ENCODE measurements around the gene MACROD2.

The MACROD2 gene

DNA sequence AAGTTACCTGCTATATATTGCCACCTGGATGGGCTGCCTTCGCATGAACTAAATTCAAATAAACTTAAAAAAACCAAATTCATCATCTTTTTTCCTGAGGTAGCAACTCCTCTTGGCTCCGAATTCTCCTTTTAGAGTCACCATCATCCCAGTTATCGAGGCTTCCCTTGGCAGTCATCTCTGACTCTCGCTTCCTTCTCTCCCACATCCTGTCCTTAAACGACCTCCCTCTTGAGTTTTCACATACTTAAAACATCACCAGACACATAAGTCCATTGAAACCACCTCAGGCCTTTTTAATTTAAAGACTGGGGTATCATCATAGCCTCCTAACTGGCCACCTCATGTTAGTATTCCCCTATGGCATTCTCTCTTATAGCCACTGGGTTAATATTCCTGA lies 638.2 kb downstream of the MACROD2 start:
- Histone ChIP-seq H3K4me3 (ENCODE audit: low read depth in 1 of 2, low read length in 2 of 2) (no peak overlapping the region), H3K27ac (ENCODE audit: low read length) (no peak overlapping the region), H3K4me1 (ENCODE audit: control insufficient read depth in 1 of 2, insufficient read depth in 2 of 2, low read length in 2 of 2) (no peaks in the 10 kb centered on the region), H3K36me3 (ENCODE audit: control insufficient read depth in 1 of 2, insufficient read depth in 2 of 2, low read length in 2 of 2) (no peaks in the 10 kb centered on the region), H3K9me3 (ENCODE audit: control insufficient read depth in 1 of 2, low read length in 2 of 2) (no peaks in the 10 kb centered on the region), H3K27me3 (ENCODE audit: low read depth, low read length) (no peaks in the 10 kb centered on the region)

DNA sequence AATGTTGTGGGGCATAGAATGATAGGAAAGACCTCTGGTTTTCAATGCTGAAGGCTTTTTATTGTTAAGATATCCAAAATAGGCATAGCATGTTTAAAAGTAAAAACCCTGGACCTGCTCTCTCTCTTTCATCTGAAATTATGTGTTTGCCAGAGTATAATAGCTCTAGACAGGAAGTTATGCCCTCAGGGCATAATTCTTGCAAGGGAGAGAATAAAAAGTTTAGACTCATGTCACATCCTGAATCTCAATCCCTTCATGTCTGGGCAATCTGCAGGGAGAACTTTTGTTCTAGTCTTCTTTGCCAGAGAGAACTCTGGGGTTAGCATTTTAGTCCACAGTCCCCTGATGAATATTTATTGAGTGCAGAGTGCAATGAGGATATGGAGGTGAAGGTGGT lies 639.3 kb downstream of the MACROD2 start:
- Histone ChIP-seq H3K36me3 (ENCODE audit: control insufficient read depth in 1 of 2, insufficient read depth in 2 of 2, low read length in 2 of 2) (no peaks in the 10 kb centered on the region), H3K9me3 (ENCODE audit: control insufficient read depth in 1 of 2, low read length in 2 of 2) (no peaks in the 10 kb centered on the region), H3K27me3 (ENCODE audit: low read depth, low read length) (no peaks in the 10 kb centered on the region), H3K27ac (ENCODE audit: low read length) (no peak overlapping the region), H3K4me3 (ENCODE audit: low read depth in 1 of 2, low read length in 2 of 2) (no peak overlapping the region), H3K4me1 (ENCODE audit: control insufficient read depth in 1 of 2, insufficient read depth in 2 of 2, low read length in 2 of 2) (no peaks in the 10 kb centered on the region)

DNA sequence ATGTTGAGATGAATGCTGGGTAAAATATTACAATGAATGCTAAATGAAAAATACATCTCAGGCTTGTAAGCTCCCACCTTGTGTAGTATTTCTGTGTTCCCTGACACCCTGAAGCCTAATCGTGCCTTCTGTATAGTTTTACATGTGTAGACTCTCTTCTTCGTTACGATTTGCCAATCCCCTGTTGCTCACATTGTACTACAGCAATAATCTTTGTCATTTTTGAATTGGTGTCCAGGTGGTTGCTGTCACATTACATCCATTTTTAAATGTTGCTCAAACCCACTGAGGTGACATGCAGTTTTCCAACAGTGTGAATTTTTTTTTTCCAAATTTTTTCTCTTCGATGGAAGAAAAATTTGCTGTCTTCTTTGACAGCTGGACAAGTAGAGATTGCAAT lies 642.1 kb downstream of the MACROD2 start:
- Histone ChIP-seq H3K27ac (ENCODE audit: low read length) (no peak overlapping the region), H3K27me3 (ENCODE audit: low read depth, low read length) (no peaks in the 10 kb centered on the region), H3K4me1 (ENCODE audit: control insufficient read depth in 1 of 2, insufficient read depth in 2 of 2, low read length in 2 of 2) (no peaks in the 10 kb centered on the region), H3K4me3 (ENCODE audit: low read depth in 1 of 2, low read length in 2 of 2) (no peak overlapping the region), H3K9me3 (ENCODE audit: control insufficient read depth in 1 of 2, low read length in 2 of 2) (peaks cover 0 to 15% of the 10 kb centered on the region in 2 donors), H3K36me3 (ENCODE audit: control insufficient read depth in 1 of 2, insufficient read depth in 2 of 2, low read length in 2 of 2) (no peaks in the 10 kb centered on the region)

DNA sequence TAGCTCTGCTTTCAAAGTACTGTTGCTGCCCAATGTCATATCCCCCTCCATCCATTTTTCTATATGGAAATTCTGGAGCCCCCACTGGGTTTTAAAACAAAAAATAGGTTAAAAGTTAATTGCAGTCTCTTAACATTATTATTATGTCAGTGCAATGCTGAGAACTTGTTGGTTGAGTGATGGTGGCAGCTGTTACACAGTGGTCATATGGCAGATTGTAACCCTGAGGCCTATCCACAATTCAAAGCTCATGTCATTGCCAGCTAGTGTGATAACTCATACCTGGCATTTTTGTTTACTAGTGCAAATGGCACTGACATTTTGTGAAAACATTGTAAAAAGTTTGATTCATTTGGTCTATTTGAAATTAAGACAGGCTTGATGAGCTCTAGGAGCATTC lies 647.8 kb downstream of the MACROD2 start:
- no peak overlapping the region for H3K27ac ChIP-seq (ENCODE audit: low read length)
- no peaks in the 10 kb centered on the region for H3K36me3 ChIP-seq (ENCODE audit: control insufficient read depth in 1 of 2, insufficient read depth in 2 of 2, low read length in 2 of 2)
- no peaks in the 10 kb centered on the region for H3K27me3 ChIP-seq (ENCODE audit: low read depth, low read length)
- H3K9me3 ChIP-seq (ENCODE audit: control insufficient read depth in 1 of 2, low read length in 2 of 2): peaks cover 0 to 15% of the 10 kb centered on the region in 2 donors
- no peaks in the 10 kb centered on the region for H3K4me1 ChIP-seq (ENCODE audit: control insufficient read depth in 1 of 2, insufficient read depth in 2 of 2, low read length in 2 of 2)
- no peak overlapping the region for H3K4me3 ChIP-seq (ENCODE audit: low read depth in 1 of 2, low read length in 2 of 2)

DNA sequence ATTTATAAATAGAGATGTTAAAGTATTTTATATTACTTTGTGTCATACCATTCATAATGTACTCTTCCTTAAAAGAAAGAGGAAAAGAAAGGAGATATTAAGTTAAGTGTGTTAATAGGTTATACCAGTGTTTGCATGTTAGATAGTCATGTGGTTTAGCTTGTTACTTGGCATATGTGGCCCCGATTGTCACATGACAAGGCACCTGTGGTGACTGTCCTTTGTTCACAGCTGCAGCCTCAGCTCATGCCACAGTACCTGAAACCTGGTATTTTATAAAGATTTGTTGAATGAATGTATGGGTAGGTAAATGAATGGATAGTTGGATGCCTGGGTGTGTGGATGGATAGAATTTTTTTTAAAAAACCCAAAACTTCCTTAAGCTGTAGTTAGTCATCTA lies 648.2 kb downstream of the MACROD2 start:
- H3K4me1 ChIP-seq (ENCODE audit: control insufficient read depth in 1 of 2, insufficient read depth in 2 of 2, low read length in 2 of 2): no peaks in the 10 kb centered on the region
- H3K4me3 ChIP-seq (ENCODE audit: low read depth in 1 of 2, low read length in 2 of 2): no peak overlapping the region
- H3K27me3 ChIP-seq (ENCODE audit: low read depth, low read length): no peaks in the 10 kb centered on the region
- no peaks in the 10 kb centered on the region for H3K36me3 ChIP-seq (ENCODE audit: control insufficient read depth in 1 of 2, insufficient read depth in 2 of 2, low read length in 2 of 2)
- peaks cover 0 to 15% of the 10 kb centered on the region in 2 donors for H3K9me3 ChIP-seq (ENCODE audit: control insufficient read depth in 1 of 2, low read length in 2 of 2)
- H3K27ac ChIP-seq (ENCODE audit: low read length): no peak overlapping the region

DNA sequence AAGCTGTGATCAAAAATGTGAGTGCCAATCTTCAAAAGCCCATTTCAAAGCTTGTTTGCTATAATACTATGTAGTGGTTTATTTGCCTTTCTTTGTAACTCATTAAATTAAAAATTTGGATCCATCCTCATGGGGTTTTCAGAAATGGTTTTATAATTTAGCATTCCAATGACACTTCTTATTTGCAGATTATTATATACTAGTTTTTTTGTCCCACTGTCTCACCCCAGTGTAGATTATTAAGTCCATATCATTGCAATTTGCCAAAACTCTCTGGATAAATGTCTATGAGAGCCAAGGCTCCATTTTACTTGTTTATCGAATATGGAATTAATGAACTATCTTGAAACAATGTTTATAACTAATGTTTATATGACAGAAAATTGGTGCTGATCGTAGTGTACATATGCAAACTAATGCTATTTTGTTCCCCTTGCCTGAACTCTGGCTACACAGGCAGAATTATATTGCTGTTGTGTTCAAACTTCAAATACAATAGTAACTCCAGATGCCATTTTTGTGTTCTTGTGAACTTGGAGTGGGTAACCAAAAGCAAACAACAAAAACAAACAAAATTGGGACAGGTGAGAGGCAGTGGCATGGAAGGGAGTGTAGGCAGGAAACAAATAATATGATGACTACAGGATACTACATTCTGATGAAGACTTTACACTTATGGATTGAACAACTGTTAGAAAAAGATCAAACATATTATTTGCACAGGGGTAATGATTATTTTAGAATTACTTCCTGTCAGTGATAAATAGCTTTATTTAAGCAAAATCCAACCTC lies 649.2 kb downstream of the MACROD2 start:
- no peak overlapping the region for H3K27ac ChIP-seq (ENCODE audit: low read length)
- no peaks in the 10 kb centered on the region for H3K27me3 ChIP-seq (ENCODE audit: low read depth, low read length)
- H3K36me3 ChIP-seq (ENCODE audit: control insufficient read depth in 1 of 2, insufficient read depth in 2 of 2, low read length in 2 of 2): no peaks in the 10 kb centered on the region
- peaks cover 0 to 15% of the 10 kb centered on the region in 2 donors for H3K9me3 ChIP-seq (ENCODE audit: control insufficient read depth in 1 of 2, low read length in 2 of 2)
- no peaks in the 10 kb centered on the region for H3K4me1 ChIP-seq (ENCODE audit: control insufficient read depth in 1 of 2, insufficient read depth in 2 of 2, low read length in 2 of 2)
- H3K4me3 ChIP-seq (ENCODE audit: low read depth in 1 of 2, low read length in 2 of 2): no peak overlapping the region

DNA sequence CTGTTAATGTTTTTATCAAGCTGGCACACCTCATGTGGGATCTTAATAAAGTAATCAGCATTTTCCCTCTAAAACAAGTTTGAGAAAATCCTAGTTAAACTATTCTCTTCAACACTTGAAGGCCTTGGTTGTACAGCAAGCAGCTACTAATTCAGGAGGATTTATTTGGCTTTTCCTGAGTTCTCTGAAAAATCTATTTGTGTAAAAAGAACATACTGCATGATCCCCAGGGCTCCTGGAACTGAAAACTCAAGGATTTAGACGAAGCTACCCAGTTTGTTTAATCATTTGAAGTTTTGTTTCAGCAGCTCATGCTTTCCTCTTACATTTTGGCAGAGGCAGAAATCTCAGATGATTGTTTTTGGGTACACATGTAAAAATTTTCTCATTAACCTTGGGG lies 651.7 kb downstream of the MACROD2 start:
- no peaks in the 10 kb centered on the region for H3K4me1 ChIP-seq (ENCODE audit: control insufficient read depth in 1 of 2, insufficient read depth in 2 of 2, low read length in 2 of 2)
- no peak overlapping the region for H3K4me3 ChIP-seq (ENCODE audit: low read depth in 1 of 2, low read length in 2 of 2)
- peaks cover 0 to 3% of the 10 kb centered on the region in 2 donors for H3K9me3 ChIP-seq (ENCODE audit: control insufficient read depth in 1 of 2, low read length in 2 of 2)
- no peaks in the 10 kb centered on the region for H3K36me3 ChIP-seq (ENCODE audit: control insufficient read depth in 1 of 2, insufficient read depth in 2 of 2, low read length in 2 of 2)
- H3K27ac ChIP-seq (ENCODE audit: low read length): no peak overlapping the region
- no peaks in the 10 kb centered on the region for H3K27me3 ChIP-seq (ENCODE audit: low read depth, low read length)

DNA sequence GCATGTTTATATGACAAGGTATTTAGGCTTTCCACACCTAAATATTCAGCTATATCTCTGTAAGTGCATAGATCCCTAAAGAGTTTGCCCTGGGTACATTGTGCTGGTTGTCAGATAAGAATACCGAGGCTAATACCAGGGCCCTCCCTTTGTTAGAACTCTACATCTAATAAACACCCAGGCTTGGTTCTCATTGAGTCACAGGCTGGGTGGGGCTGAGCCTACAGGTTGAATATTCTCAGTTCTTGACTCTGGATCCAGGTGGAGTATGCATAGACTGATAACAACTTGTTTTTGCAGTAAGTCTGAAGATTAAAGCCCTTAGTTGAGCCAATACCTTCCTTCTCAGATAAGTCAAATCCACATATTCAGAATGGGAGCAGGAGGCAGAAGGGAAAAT lies 654.3 kb downstream of the MACROD2 start:
- Histone ChIP-seq H3K4me1 (ENCODE audit: control insufficient read depth in 1 of 2, insufficient read depth in 2 of 2, low read length in 2 of 2) (no peaks in the 10 kb centered on the region), H3K36me3 (ENCODE audit: control insufficient read depth in 1 of 2, insufficient read depth in 2 of 2, low read length in 2 of 2) (no peaks in the 10 kb centered on the region), H3K4me3 (ENCODE audit: low read depth in 1 of 2, low read length in 2 of 2) (no peak overlapping the region), H3K9me3 (ENCODE audit: control insufficient read depth in 1 of 2, low read length in 2 of 2) (no peaks in the 10 kb centered on the region), H3K27ac (ENCODE audit: low read length) (no peak overlapping the region), H3K27me3 (ENCODE audit: low read depth, low read length) (no peaks in the 10 kb centered on the region)

DNA sequence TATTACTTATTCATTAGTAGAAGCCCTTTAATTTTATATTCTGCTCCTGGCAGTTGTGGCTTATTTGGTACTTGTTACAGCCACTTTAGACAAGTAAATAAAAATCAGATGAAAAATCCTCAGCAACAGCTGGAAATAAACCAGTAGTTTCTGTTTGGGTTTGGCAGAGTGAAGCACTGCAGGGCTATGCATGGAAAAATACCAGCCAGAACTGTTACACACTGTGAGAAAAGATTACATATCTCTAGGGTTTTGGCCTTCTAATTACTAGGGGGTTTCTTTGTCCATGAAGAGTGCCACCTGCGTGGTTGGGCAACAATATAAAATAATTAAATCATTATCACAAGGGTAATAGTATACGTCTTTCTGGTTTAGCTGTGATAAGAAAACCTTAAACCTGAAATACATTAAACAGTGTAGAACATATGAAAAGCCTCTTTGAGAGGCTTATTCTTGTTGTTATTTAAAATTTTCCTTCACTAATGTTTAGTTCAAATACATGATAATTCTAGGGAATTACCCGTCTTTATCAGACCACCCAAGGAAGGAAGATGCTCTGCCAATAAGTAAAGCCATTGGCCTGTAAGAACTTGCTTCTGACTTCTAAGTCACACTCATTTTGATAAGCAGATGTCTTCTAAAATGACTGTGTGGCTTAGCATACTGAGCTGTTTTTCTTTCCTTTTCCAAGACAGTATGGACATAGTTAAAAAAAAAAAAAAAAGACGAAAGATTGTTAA lies 662.1 kb downstream of the MACROD2 start:
- Histone ChIP-seq H3K27ac (ENCODE audit: low read length) (no peak overlapping the region), H3K9me3 (ENCODE audit: control insufficient read depth in 1 of 2, low read length in 2 of 2) (no peaks in the 10 kb centered on the region), H3K4me1 (ENCODE audit: control insufficient read depth in 1 of 2, insufficient read depth in 2 of 2, low read length in 2 of 2) (no peaks in the 10 kb centered on the region)

DNA sequence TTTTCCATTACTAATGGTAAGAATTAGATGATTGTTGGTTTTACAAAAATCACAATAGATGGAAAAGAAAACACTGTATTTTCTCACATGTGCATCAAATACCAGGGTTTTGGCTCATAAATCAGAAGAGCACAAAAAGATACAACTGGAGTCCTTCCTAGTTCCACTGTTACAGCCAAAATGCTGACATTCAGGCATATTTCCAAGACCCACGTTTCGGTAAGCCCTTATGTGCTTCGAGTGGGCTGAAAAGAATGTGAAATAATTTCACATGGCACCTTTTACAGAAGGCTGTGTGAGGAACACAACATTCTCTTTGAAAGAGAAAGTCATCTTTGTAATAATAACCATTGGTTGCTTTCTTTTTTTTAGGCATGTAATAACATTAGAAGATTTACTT lies 668.8 kb downstream of the MACROD2 start:
- no peaks in the 10 kb centered on the region for H3K36me3 ChIP-seq (ENCODE audit: control insufficient read depth in 1 of 2, insufficient read depth in 2 of 2, low read length in 2 of 2)
- H3K4me1 ChIP-seq (ENCODE audit: control insufficient read depth in 1 of 2, insufficient read depth in 2 of 2, low read length in 2 of 2): no peaks in the 10 kb centered on the region
- H3K9me3 ChIP-seq (ENCODE audit: control insufficient read depth in 1 of 2, low read length in 2 of 2): no peaks in the 10 kb centered on the region
- H3K27ac ChIP-seq (ENCODE audit: low read length): no peak overlapping the region
- H3K4me3 ChIP-seq (ENCODE audit: low read depth in 1 of 2, low read length in 2 of 2): no peak overlapping the region
- no peaks in the 10 kb centered on the region for H3K27me3 ChIP-seq (ENCODE audit: low read depth, low read length)

More for the DNA sequence above, 662.1 kb downstream of the MACROD2 start:
- Histone ChIP-seq H3K36me3 (ENCODE audit: control insufficient read depth in 1 of 2, insufficient read depth in 2 of 2, low read length in 2 of 2) (no peaks in the 10 kb centered on the region), H3K27me3 (ENCODE audit: low read depth, low read length) (no peaks in the 10 kb centered on the region), H3K4me3 (ENCODE audit: low read depth in 1 of 2, low read length in 2 of 2) (no peak overlapping the region)

DNA sequence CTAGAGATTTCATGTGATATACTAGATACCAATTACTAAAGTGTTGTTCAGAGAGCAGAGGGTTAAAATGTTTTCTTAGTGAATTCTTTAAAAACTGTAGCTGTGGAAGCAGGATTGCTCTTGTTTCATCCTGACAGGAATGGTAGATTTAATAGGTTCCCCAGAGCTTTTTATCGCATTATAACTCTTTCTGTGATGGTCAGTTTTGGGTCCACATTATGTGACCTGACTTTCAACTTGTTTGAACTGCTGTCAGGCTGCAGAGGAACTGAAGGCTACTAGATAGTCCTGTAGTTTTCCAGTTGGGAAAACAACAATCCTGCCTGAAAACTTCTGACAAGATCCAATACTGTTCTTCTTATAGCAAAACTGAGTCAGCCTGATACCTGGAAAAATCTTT lies 671.4 kb downstream of the MACROD2 start:
- Histone ChIP-seq H3K4me1 (ENCODE audit: control insufficient read depth in 1 of 2, insufficient read depth in 2 of 2, low read length in 2 of 2) (no peaks in the 10 kb centered on the region), H3K27ac (ENCODE audit: low read length) (no peak overlapping the region), H3K36me3 (ENCODE audit: control insufficient read depth in 1 of 2, insufficient read depth in 2 of 2, low read length in 2 of 2) (no peaks in the 10 kb centered on the region), H3K9me3 (ENCODE audit: control insufficient read depth in 1 of 2, low read length in 2 of 2) (no peaks in the 10 kb centered on the region), H3K27me3 (ENCODE audit: low read depth, low read length) (no peaks in the 10 kb centered on the region), H3K4me3 (ENCODE audit: low read depth in 1 of 2, low read length in 2 of 2) (no peak overlapping the region)

All from muscle layer of duodenum (tissue), 2 donors.